Measurements from ENCODE around the gene SH2D5.

The SH2D5 gene

GRCh38 chr1:20732588-20733359, at the start of gene SH2D5:
SH2D5 (minus strand) TSS chr1:20732703; CDS start chr1:20728044, 4,659 bp downstream.
- peaks cover 3 to 21% of the 10 kb centered on the region in 2 donors for H3K4me1 ChIP-seq (ENCODE audit: control insufficient read depth in 1 of 2, insufficient read depth in 2 of 2, low read length in 2 of 2)
- H3K27ac ChIP-seq (ENCODE audit: low read length): no peak within 1 kb of the TSS
- H3K27me3 ChIP-seq (ENCODE audit: low read depth, low read length): peaks cover 24% of the 10 kb centered on the region
- H3K36me3 ChIP-seq (ENCODE audit: control insufficient read depth in 1 of 2, insufficient read depth in 2 of 2, low read length in 2 of 2): peaks cover 0 to 5% of the 10 kb centered on the region in 2 donors
- H3K9me3 ChIP-seq (ENCODE audit: control insufficient read depth in 1 of 2, low read length in 2 of 2): no peaks in the 10 kb centered on the region
- peak within 1 kb of the TSS; percentile 79 to 80 for H3K4me3 ChIP-seq (ENCODE audit: low read depth in 1 of 2, low read length in 2 of 2)

GRCh38 chr1:20775700-20776099, 43.2 kb upstream of the SH2D5 start:
- peaks cover 46 to 49% of the 10 kb centered on the region in 2 donors for H3K36me3 ChIP-seq (ENCODE audit: control insufficient read depth in 1 of 2, insufficient read depth in 2 of 2, low read length in 2 of 2)
- no peaks in the 10 kb centered on the region for H3K9me3 ChIP-seq (ENCODE audit: control insufficient read depth in 1 of 2, low read length in 2 of 2)
- peaks cover 0 to 4% of the 10 kb centered on the region in 2 donors for H3K4me1 ChIP-seq (ENCODE audit: control insufficient read depth in 1 of 2, insufficient read depth in 2 of 2, low read length in 2 of 2)
- H3K4me3 ChIP-seq (ENCODE audit: low read depth in 1 of 2, low read length in 2 of 2): no peak overlapping the region
- H3K27me3 ChIP-seq (ENCODE audit: low read depth, low read length): no peaks in the 10 kb centered on the region
- no peak overlapping the region for H3K27ac ChIP-seq (ENCODE audit: low read length)

GRCh38 chr1:20771780-20772179, 39.3 kb upstream of the SH2D5 start:
- H3K27me3 ChIP-seq (ENCODE audit: low read depth, low read length): no peaks in the 10 kb centered on the region
- no peak overlapping the region for H3K4me3 ChIP-seq (ENCODE audit: low read depth in 1 of 2, low read length in 2 of 2)
- peaks cover 49 to 84% of the 10 kb centered on the region in 2 donors for H3K36me3 ChIP-seq (ENCODE audit: control insufficient read depth in 1 of 2, insufficient read depth in 2 of 2, low read length in 2 of 2)
- no peak overlapping the region for H3K27ac ChIP-seq (ENCODE audit: low read length)
- H3K4me1 ChIP-seq (ENCODE audit: control insufficient read depth in 1 of 2, insufficient read depth in 2 of 2, low read length in 2 of 2): no peaks in the 10 kb centered on the region
- no peaks in the 10 kb centered on the region for H3K9me3 ChIP-seq (ENCODE audit: control insufficient read depth in 1 of 2, low read length in 2 of 2)

GRCh38 chr1:20770314-20771087, 38.0 kb upstream of the SH2D5 start:
- Histone ChIP-seq H3K36me3 (ENCODE audit: control insufficient read depth in 1 of 2, insufficient read depth in 2 of 2, low read length in 2 of 2) (peaks cover 43 to 93% of the 10 kb centered on the region in 2 donors), H3K27me3 (ENCODE audit: low read depth, low read length) (no peaks in the 10 kb centered on the region), H3K27ac (ENCODE audit: low read length) (no peak overlapping the region), H3K9me3 (ENCODE audit: control insufficient read depth in 1 of 2, low read length in 2 of 2) (no peaks in the 10 kb centered on the region), H3K4me1 (ENCODE audit: control insufficient read depth in 1 of 2, insufficient read depth in 2 of 2, low read length in 2 of 2) (no peaks in the 10 kb centered on the region), H3K4me3 (ENCODE audit: low read depth in 1 of 2, low read length in 2 of 2) (no peak overlapping the region)

- Histone ChIP-seq H3K9me3 (ENCODE audit: control insufficient read depth in 1 of 2, low read length in 2 of 2) (no peaks in the 10 kb centered on the region), H3K27ac (ENCODE audit: low read length) (no peak overlapping the region), H3K4me3 (ENCODE audit: low read depth in 1 of 2, low read length in 2 of 2) (no peak overlapping the region), H3K4me1 (ENCODE audit: control insufficient read depth in 1 of 2, insufficient read depth in 2 of 2, low read length in 2 of 2) (no peaks in the 10 kb centered on the region), H3K27me3 (ENCODE audit: low read depth, low read length) (no peaks in the 10 kb centered on the region), H3K36me3 (ENCODE audit: control insufficient read depth in 1 of 2, insufficient read depth in 2 of 2, low read length in 2 of 2) (peaks cover 46 to 97% of the 10 kb centered on the region in 2 donors)
These were observed 34.8 kb upstream of the SH2D5 start for GRCh38 chr1:20767271-20767670.

- H3K27ac ChIP-seq (ENCODE audit: low read length): no peak overlapping the region
- no peaks in the 10 kb centered on the region for H3K4me1 ChIP-seq (ENCODE audit: control insufficient read depth in 1 of 2, insufficient read depth in 2 of 2, low read length in 2 of 2)
- no peaks in the 10 kb centered on the region for H3K9me3 ChIP-seq (ENCODE audit: control insufficient read depth in 1 of 2, low read length in 2 of 2)
- H3K27me3 ChIP-seq (ENCODE audit: low read depth, low read length): no peaks in the 10 kb centered on the region
- H3K4me3 ChIP-seq (ENCODE audit: low read depth in 1 of 2, low read length in 2 of 2): no peak overlapping the region
- H3K36me3 ChIP-seq (ENCODE audit: control insufficient read depth in 1 of 2, insufficient read depth in 2 of 2, low read length in 2 of 2): peaks cover 35 to 81% of the 10 kb centered on the region in 2 donors
These were observed 30.9 kb upstream of the SH2D5 start for GRCh38 chr1:20763417-20763816.

- Histone ChIP-seq H3K9me3 (ENCODE audit: control insufficient read depth in 1 of 2, low read length in 2 of 2) (no peaks in the 10 kb centered on the region), H3K27me3 (ENCODE audit: low read depth, low read length) (no peaks in the 10 kb centered on the region), H3K27ac (ENCODE audit: low read length) (no peak overlapping the region), H3K36me3 (ENCODE audit: control insufficient read depth in 1 of 2, insufficient read depth in 2 of 2, low read length in 2 of 2) (peaks cover 43 to 78% of the 10 kb centered on the region in 2 donors), H3K4me1 (ENCODE audit: control insufficient read depth in 1 of 2, insufficient read depth in 2 of 2, low read length in 2 of 2) (no peaks in the 10 kb centered on the region), H3K4me3 (ENCODE audit: low read depth in 1 of 2, low read length in 2 of 2) (no peak overlapping the region)
These were observed 27.8 kb upstream of the SH2D5 start for GRCh38 chr1:20760322-20760721.

- H3K4me1 ChIP-seq (ENCODE audit: control insufficient read depth in 1 of 2, insufficient read depth in 2 of 2, low read length in 2 of 2): no peaks in the 10 kb centered on the region
- H3K27me3 ChIP-seq (ENCODE audit: low read depth, low read length): no peaks in the 10 kb centered on the region
- H3K9me3 ChIP-seq (ENCODE audit: control insufficient read depth in 1 of 2, low read length in 2 of 2): no peaks in the 10 kb centered on the region
- no peak overlapping the region for H3K4me3 ChIP-seq (ENCODE audit: low read depth in 1 of 2, low read length in 2 of 2)
- no peak overlapping the region for H3K27ac ChIP-seq (ENCODE audit: low read length)
- peaks cover 32 to 52% of the 10 kb centered on the region in 2 donors for H3K36me3 ChIP-seq (ENCODE audit: control insufficient read depth in 1 of 2, insufficient read depth in 2 of 2, low read length in 2 of 2)
These were observed 21.1 kb upstream of the SH2D5 start for GRCh38 chr1:20753589-20753988.

GRCh38 chr1:20751462-20751990, 19.0 kb upstream of the SH2D5 start:
- Histone ChIP-seq H3K27ac (ENCODE audit: low read length) (no peak overlapping the region), H3K4me3 (ENCODE audit: low read depth in 1 of 2, low read length in 2 of 2) (no peak overlapping the region), H3K36me3 (ENCODE audit: control insufficient read depth in 1 of 2, insufficient read depth in 2 of 2, low read length in 2 of 2) (peaks cover 43 to 55% of the 10 kb centered on the region in 2 donors), H3K4me1 (ENCODE audit: control insufficient read depth in 1 of 2, insufficient read depth in 2 of 2, low read length in 2 of 2) (no peaks in the 10 kb centered on the region), H3K27me3 (ENCODE audit: low read depth, low read length) (no peaks in the 10 kb centered on the region), H3K9me3 (ENCODE audit: control insufficient read depth in 1 of 2, low read length in 2 of 2) (no peaks in the 10 kb centered on the region)

GRCh38 chr1:20742671-20743070, 10.2 kb upstream of the SH2D5 start:
- Histone ChIP-seq H3K9me3 (ENCODE audit: control insufficient read depth in 1 of 2, low read length in 2 of 2) (no peaks in the 10 kb centered on the region), H3K36me3 (ENCODE audit: control insufficient read depth in 1 of 2, insufficient read depth in 2 of 2, low read length in 2 of 2) (peaks cover 59 to 90% of the 10 kb centered on the region in 2 donors), H3K27me3 (ENCODE audit: low read depth, low read length) (no peaks in the 10 kb centered on the region), H3K27ac (ENCODE audit: low read length) (no peak overlapping the region), H3K4me1 (ENCODE audit: control insufficient read depth in 1 of 2, insufficient read depth in 2 of 2, low read length in 2 of 2) (no peaks in the 10 kb centered on the region), H3K4me3 (ENCODE audit: low read depth in 1 of 2, low read length in 2 of 2) (no peak overlapping the region)

- no peaks in the 10 kb centered on the region for H3K27me3 ChIP-seq (ENCODE audit: low read depth, low read length)
- no peak overlapping the region for H3K27ac ChIP-seq (ENCODE audit: low read length)
- no peak overlapping the region for H3K4me3 ChIP-seq (ENCODE audit: low read depth in 1 of 2, low read length in 2 of 2)
- no peaks in the 10 kb centered on the region for H3K4me1 ChIP-seq (ENCODE audit: control insufficient read depth in 1 of 2, insufficient read depth in 2 of 2, low read length in 2 of 2)
- H3K9me3 ChIP-seq (ENCODE audit: control insufficient read depth in 1 of 2, low read length in 2 of 2): no peaks in the 10 kb centered on the region
- peaks cover 42 to 75% of the 10 kb centered on the region in 2 donors for H3K36me3 ChIP-seq (ENCODE audit: control insufficient read depth in 1 of 2, insufficient read depth in 2 of 2, low read length in 2 of 2)
These were observed 8.3 kb upstream of the SH2D5 start for GRCh38 chr1:20740781-20741180.
